A673 (cell line): ENCODE measurements around the gene SPATA2. TPM values are rescaled to one million over a fixed set of nuclear protein-coding genes. Genes with fewer than 3 reads are reported as not detected.
A peak's percentile ranks its signal among the peaks of the same experiment; 100 is the strongest.

Experiments
- BruUV-seq: library from RNA; stranded (reverse); fragments of 400-500 nt; replicated peaks from 2 replicates; lab custom pipeline; 2021; lab: Mats Ljungman, UMichigan
- CTCF ChIA-PET: fragments of 300-600 bp; sonication (Branson Sonifier 250); formaldehyde crosslinking; loops from one replicate; lab custom pipeline; 2022; ENCODE audit warnings: antibody characterized with exemption; lab: Charles Lee
- POLR2A ChIA-PET: fragments of 300-600 bp; sonication (Branson Sonifier 250); formaldehyde crosslinking; loops from one replicate; lab custom pipeline; 2022; ENCODE audit warnings: antibody characterized with exemption; ENCODE audit not compliant: low non-redundant PET; lab: Charles Lee
- DNase-seq: peaks from one replicate; pipeline ENCODE4 v3.0.0-alpha.2; 2015; ENCODE audit warnings: low spot score
- H3K27ac ChIP-seq: fragments of 200-600 bp; sonication (generic); 2 replicates; pipeline ENCODE4 v1.5.1; 2016; ENCODE audit warnings: mixed run types, low read depth, mild to moderate bottlenecking, mixed read lengths, antibody characterized with exemption, low read length; ENCODE audit not compliant: poor library complexity, severe bottlenecking
- H3K27me3 ChIP-seq: fragments of 200-600 bp; sonication (generic); replicated peaks from 2 replicates; pipeline ENCODE4 v1.6.1; 2017; ENCODE audit warnings: mixed run types, low read depth, mild to moderate bottlenecking, mixed read lengths, antibody characterized with exemption, low read length; ENCODE audit not compliant: insufficient read depth, poor library complexity
- H3K36me3 ChIP-seq: fragments of 200-600 bp; sonication (generic); 2 replicates; pipeline ENCODE4 v1.6.1; 2016; ENCODE audit warnings: mixed run types, mild to moderate bottlenecking, mixed read lengths, antibody characterized with exemption, low read length; ENCODE audit not compliant: insufficient read depth, poor library complexity, severe bottlenecking
- H3K4me1 ChIP-seq: fragments of 200-600 bp; sonication (generic); 2 replicates; pipeline ENCODE4 v1.6.1; 2017; ENCODE audit warnings: mixed run types, mild to moderate bottlenecking, mixed read lengths, antibody characterized with exemption, low read length; ENCODE audit not compliant: insufficient read depth, poor library complexity, severe bottlenecking
- H3K4me3 ChIP-seq: fragments of 200-600 bp; sonication (generic); 2 replicates; pipeline ENCODE4 v1.5.1; 2016; ENCODE audit warnings: low read depth, mixed run types, mild to moderate bottlenecking, mixed read lengths, low read length; ENCODE audit not compliant: poor library complexity, severe bottlenecking
- H3K9me3 ChIP-seq: fragments of 200-600 bp; sonication (generic); 2 replicates; pipeline ENCODE4 v1.6.1; 2016; ENCODE audit warnings: mixed run types, low read depth, mild to moderate bottlenecking, mixed read lengths, antibody characterized with exemption, low read length; ENCODE audit not compliant: poor library complexity, severe bottlenecking
- EZH2 ChIP-seq: fragments of 200-600 bp; sonication (generic); IDR thresholded peaks from 2 replicates; pipeline ENCODE4 v1.6.1; 2017; ENCODE audit warnings: borderline replicate concordance, low read depth, mild to moderate bottlenecking, mixed read lengths, antibody characterized with exemption, low read length; ENCODE audit not compliant: poor library complexity, severe bottlenecking
- intact Hi-C: fragments of 100-400 bp; cut with micrococcal nuclease; formaldehyde crosslinking; loops from one replicate; pipeline ENCODE4 v1.10.0; 2022; ENCODE audit not compliant: unreplicated experiment
- total RNA-seq: library from RNA; stranded (reverse); gene quantifications from 2 replicates; pipeline ENCODE4 v1.2.3, GENCODE V29; 2021
- TF ChIP-seq, protein P1 (sequence below): fragments of 300-800, 200-600 bp; sonication (generic); conservative IDR thresholded peaks from 2 replicates; pipeline ENCODE4 v1.5.1; 2017; ENCODE audit warnings: low read depth, mild to moderate bottlenecking, antibody characterized with exemption, low read length, moderate library complexity, mixed read lengths

The SPATA2 gene
- total RNA-seq, 1 experiment from 2014 or later = 9.2 TPM

DNA sequence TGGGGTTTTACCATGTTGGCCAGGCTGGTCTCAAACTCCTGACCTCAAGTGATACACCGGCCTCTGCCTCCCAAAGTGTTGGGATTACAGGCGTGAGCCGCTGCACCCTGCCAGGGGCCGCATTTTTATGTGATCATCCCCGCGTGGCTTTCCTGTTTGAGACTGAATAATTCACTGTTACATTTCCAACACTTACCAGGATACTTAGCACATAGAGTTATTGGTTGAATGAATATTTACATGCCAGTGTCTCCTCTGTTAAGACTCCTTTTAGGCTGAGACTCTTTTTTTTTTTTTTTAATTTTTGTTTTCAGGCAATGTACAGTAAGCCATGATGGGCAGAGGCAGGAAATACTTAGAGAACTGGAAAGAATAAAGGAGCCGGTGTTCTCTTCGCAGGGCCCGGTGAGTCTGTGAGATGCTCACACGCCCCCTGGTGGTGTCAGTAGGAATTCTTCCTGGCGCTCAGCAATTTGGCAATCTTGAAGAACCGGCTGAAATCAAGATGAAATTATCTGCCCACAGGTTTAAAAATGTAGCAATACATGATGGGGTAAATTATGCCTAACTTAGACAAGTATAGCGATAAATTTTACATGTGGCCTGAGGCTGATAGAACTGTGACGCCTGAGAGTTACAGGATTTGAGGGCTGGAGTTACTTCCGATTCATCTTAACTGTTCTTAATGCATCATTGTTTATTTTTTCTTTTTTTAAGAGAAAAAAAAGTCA, 13.2 kb upstream of the SPATA2 start:
- BruUV-seq = no TSS peak
- Histone ChIP-seq H3K9me3 (no peaks in the 10 kb centered on the region), H3K4me3 (no peak overlapping the region), H3K36me3 (no peaks in the 10 kb centered on the region), H3K4me1 (no peaks in the 10 kb centered on the region), H3K27ac (no peak overlapping the region), H3K27me3 (no peaks in the 10 kb centered on the region)
- DNase-seq = peak; percentile 91
- intact Hi-C loops = loop anchor here (2.0 kb wide), 1 partner anchor 318 kb away; no protein-coding TSS in a partner anchor
- TF ChIP-seq, protein P1, sequence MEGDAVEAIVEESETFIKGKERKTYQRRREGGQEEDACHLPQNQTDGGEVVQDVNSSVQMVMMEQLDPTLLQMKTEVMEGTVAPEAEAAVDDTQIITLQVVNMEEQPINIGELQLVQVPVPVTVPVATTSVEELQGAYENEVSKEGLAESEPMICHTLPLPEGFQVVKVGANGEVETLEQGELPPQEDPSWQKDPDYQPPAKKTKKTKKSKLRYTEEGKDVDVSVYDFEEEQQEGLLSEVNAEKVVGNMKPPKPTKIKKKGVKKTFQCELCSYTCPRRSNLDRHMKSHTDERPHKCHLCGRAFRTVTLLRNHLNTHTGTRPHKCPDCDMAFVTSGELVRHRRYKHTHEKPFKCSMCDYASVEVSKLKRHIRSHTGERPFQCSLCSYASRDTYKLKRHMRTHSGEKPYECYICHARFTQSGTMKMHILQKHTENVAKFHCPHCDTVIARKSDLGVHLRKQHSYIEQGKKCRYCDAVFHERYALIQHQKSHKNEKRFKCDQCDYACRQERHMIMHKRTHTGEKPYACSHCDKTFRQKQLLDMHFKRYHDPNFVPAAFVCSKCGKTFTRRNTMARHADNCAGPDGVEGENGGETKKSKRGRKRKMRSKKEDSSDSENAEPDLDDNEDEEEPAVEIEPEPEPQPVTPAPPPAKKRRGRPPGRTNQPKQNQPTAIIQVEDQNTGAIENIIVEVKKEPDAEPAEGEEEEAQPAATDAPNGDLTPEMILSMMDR = peak; percentile 91
- no peak for TF ChIP-seq EZH2
- CTCF ChIA-PET = interaction anchor here (0.6 kb wide), 1 partner anchor 42 kb away, joined by 4 read pairs; no protein-coding TSS in a partner anchor
- POLR2A ChIA-PET = no interaction called here

DNA sequence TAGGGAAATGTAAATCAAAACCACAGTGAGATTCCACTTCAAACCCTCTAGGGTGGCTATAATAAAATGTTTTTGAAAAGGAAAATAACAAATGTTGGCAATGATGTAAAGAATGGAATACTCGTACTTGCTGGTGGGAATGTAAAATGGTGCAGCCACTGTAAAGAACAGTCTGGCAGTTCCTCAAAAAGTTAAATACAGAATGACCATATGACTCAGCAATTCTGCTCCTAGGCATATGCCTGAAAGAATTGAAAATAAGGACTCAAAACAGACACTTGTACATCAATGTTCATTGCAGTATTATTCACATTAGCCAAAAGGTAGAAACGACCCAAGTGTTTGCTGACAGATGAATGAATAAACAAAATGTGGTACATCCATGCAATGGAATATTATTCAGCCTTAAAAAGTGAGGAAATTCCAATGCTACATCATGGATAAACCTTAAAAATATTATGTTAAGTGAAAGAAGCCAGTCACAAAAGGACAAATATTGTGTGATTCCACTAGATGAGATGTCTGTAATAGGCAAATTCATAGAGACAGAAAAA, 10.6 kb upstream of the SPATA2 start:
- POLR2A ChIA-PET = no interaction called here
- CTCF ChIA-PET = no interaction called here
- H3K36me3 ChIP-seq = no peaks in the 10 kb centered on the region
- no peak overlapping the region for H3K4me3 ChIP-seq
- H3K27ac ChIP-seq = no peak overlapping the region
- H3K9me3 ChIP-seq = no peaks in the 10 kb centered on the region
- no TSS peak for BruUV-seq
- no peaks in the 10 kb centered on the region for H3K27me3 ChIP-seq
- H3K4me1 ChIP-seq = no peaks in the 10 kb centered on the region
- DNase-seq = peak; percentile 19
- intact Hi-C loops = no loop called here
- TF ChIP-seq EZH2 = no peak
- TF ChIP-seq, protein P1 = no peak

DNA sequence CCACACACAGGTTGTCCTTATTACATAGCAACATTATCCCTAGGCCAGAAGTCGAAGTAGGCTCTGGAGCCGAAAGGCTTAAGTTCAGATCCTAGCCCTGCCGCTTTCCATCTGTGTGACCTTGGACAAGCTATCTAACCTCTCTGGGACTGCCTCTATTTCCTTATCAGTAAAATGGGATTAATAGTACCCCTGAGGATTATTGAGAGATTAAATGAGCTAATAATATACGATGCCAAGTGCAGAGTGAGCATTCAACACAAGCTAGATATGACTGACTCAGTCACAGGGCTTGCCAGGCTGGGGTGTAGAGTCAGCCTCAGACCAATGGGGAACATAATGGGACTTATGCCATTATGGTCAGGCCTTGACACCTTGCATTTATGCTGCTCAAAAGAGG, 8.9 kb upstream of the SPATA2 start:
- Histone ChIP-seq H3K27ac (no peak overlapping the region), H3K4me3 (no peak overlapping the region), H3K4me1 (no peaks in the 10 kb centered on the region), H3K36me3 (no peaks in the 10 kb centered on the region), H3K9me3 (no peaks in the 10 kb centered on the region), H3K27me3 (no peaks in the 10 kb centered on the region)
- intact Hi-C loops = no loop called here
- ChIA-PET CTCF (interaction anchor here (0.5 kb wide), 1 partner anchor 313 kb away, joined by 7 read pairs; no protein-coding TSS in a partner anchor), POLR2A (no interaction called here)
- BruUV-seq = no TSS peak
- TF ChIP-seq, protein P1 = no peak
- TF ChIP-seq EZH2 = no peak
- no peak for DNase-seq
